ENCODE data around the gene WFDC2. TPM values are rescaled to one million over a fixed set of nuclear protein-coding genes. Genes with fewer than 3 reads are reported as not detected.

Gene WFDC2
- total RNA-seq, 1 donor from 2014 or later = not detected

- Mint-ChIP-seq H3K36me3 (ENCODE audit: low read depth) (no peaks in the 10 kb centered on the region), H3K27me3 (ENCODE audit: low read depth) (peaks cover 20% of the 10 kb centered on the region), H3K4me3 (ENCODE audit: unreplicated experiment) (no peak overlapping the region), H3K4me1 (ENCODE audit: low read depth) (no peaks in the 10 kb centered on the region), H3K9me3 (ENCODE audit: low read depth) (no peaks in the 10 kb centered on the region), H3K27ac (ENCODE audit: unreplicated experiment) (no peak overlapping the region)
- DNase-seq (ENCODE audit: low spot score) = no peak
- TF ChIP-seq CTCF (IDR thresholded peaks at IDR 0.05) = no peak
Observed at GRCh38 chr20:45507011-45507820, 37.7 kb downstream of the WFDC2 start.

GRCh38 chr20:45508068-45508886 is 38.7 kb downstream of the WFDC2 start:
- no peak overlapping the region for H3K4me3 Mint-ChIP-seq (ENCODE audit: unreplicated experiment)
- no peak overlapping the region for H3K27ac Mint-ChIP-seq (ENCODE audit: unreplicated experiment)
- no peaks in the 10 kb centered on the region for H3K4me1 Mint-ChIP-seq (ENCODE audit: low read depth)
- peaks cover 17% of the 10 kb centered on the region for H3K27me3 Mint-ChIP-seq (ENCODE audit: low read depth)
- TF ChIP-seq CTCF (IDR thresholded peaks at IDR 0.05) = no peak
- no peaks in the 10 kb centered on the region for H3K9me3 Mint-ChIP-seq (ENCODE audit: low read depth)
- no peak for DNase-seq (ENCODE audit: low spot score)
- no peaks in the 10 kb centered on the region for H3K36me3 Mint-ChIP-seq (ENCODE audit: low read depth)

GRCh38 chr20:45509091-45509490 is 39.5 kb downstream of the WFDC2 start:
- no peak overlapping the region for H3K27ac Mint-ChIP-seq (ENCODE audit: unreplicated experiment)
- no peaks in the 10 kb centered on the region for H3K4me1 Mint-ChIP-seq (ENCODE audit: low read depth)
- no peak for TF ChIP-seq CTCF (IDR thresholded peaks at IDR 0.05)
- H3K36me3 Mint-ChIP-seq (ENCODE audit: low read depth) = no peaks in the 10 kb centered on the region
- H3K9me3 Mint-ChIP-seq (ENCODE audit: low read depth) = no peaks in the 10 kb centered on the region
- DNase-seq (ENCODE audit: low spot score) = no peak
- H3K27me3 Mint-ChIP-seq (ENCODE audit: low read depth) = peaks cover 16% of the 10 kb centered on the region
- no peak overlapping the region for H3K4me3 Mint-ChIP-seq (ENCODE audit: unreplicated experiment)

- H3K4me1 Mint-ChIP-seq (ENCODE audit: low read depth) = no peaks in the 10 kb centered on the region
- DNase-seq (ENCODE audit: low spot score) = no peak
- no peaks in the 10 kb centered on the region for H3K36me3 Mint-ChIP-seq (ENCODE audit: low read depth)
- no peak for TF ChIP-seq CTCF (IDR thresholded peaks at IDR 0.05)
- H3K4me3 Mint-ChIP-seq (ENCODE audit: unreplicated experiment) = no peak overlapping the region
- no peaks in the 10 kb centered on the region for H3K9me3 Mint-ChIP-seq (ENCODE audit: low read depth)
- peaks cover 18% of the 10 kb centered on the region for H3K27me3 Mint-ChIP-seq (ENCODE audit: low read depth)
- H3K27ac Mint-ChIP-seq (ENCODE audit: unreplicated experiment) = no peak overlapping the region
Observed at GRCh38 chr20:45510242-45510862, 40.8 kb downstream of the WFDC2 start.

Data from chondrocyte (in vitro differentiated cells).